ENCODE measurements around the gene TMEM87A.

TMEM87A gene

DNA sequence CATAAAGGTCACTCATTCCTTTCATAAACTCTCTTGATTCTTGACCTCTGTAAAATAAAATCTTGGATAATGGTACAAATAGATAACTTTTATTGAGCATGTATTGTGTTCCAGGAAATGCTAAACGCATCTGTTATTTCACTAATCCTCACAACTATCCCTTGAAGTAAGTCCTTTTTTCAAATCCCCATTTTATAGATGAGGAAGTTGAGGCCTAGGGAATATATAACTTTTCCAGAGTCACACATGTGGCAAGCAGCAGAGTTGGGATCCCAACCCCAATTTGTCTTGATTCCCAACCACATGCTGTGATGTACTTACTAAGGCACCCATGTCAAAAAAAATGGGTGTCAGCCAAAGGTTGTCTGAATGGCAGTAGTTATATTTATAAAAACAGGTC is 71.4 kb downstream of the TMEM87A start:
- no peak for DNase-seq

GRCh38 chr15:42199126-42199525 is 74.1 kb downstream of the TMEM87A start:
- no peak for DNase-seq

DNA sequence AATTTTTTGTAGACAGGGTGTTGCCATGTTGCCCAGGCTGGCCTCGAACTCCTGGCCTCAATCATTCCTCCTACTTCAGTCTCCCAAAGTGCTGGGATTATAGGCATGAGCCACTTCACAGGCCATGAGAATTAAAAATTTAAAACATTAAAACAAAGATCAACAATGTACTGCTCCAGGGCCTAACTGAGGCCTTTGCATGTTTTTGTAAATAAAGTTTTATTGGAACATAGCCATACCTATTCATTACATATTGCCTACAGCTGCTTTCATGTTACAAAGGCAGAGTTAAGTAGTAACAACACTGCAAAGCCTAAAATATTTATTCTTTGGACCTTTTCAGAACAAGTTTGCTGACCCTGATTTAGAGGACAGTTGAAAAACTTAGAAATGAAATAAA is 74.7 kb downstream of the TMEM87A start:
- no peak for DNase-seq

- no peak for DNase-seq
Observed at GRCh38 chr15:42194513-42194912, 78.7 kb downstream of the TMEM87A start.

GRCh38 chr15:42193383-42193782 is 79.8 kb downstream of the TMEM87A start:
- DNase-seq, result no peak

DNA sequence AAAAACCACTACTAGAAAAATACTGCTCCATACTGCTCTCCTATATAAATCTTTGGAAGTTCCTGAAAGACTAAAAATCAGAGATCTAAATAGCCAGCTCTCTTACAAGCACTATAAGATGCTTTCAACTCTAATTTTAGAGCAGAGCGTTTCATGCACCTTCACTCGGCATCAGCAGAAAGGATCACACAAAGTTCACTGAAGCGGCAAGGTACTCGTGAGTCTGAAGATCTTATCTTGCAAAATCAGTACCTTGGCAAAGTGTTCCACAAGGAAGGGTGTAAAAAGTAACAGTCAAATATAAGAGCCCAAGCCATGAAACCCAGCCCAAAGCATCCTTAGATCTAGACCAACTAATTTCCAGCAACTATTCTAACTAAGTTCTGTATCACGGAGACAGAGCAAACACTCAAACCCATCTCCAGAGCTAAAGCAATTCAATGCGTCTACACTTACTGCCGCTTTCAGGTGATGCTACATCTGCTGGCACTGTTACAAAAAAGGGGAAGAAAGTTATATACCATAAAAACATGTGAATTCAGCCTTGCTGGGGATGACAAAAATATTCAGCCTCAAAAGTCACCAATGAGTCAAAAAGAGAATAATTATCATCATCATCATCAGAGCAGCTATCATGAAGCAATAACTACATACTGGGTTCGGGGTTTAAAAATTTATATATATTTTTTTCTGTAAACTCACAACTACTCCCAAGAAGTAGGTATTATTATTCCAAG is 81.5 kb downstream of the TMEM87A start:
- no peak for DNase-seq

DNA sequence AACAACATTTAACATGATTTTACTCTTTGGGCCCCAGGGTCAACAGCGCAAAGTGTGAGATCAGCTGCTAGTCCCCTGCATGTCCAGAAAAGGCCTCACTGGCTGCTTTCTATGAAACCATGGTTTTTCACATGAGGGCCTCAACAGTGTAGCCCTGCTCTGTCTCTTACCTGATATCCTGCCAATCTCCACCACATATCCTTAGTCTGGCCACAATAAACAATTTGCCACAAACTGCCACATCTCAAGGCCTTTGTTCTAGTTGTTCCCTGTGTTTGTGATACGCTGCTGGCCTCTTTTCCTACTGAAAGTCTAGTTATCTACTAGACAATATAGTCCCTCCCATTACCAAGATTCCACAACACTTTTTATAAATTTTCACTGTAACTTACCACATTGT is 82.9 kb downstream of the TMEM87A start:
- DNase-seq, result no peak

GRCh38 chr15:42185801-42186200 is 87.4 kb downstream of the TMEM87A start:
- no peak for DNase-seq

GRCh38 chr15:42184736-42185135 is 88.5 kb downstream of the TMEM87A start:
- DNase-seq, result no peak

- no peak for DNase-seq
Observed at GRCh38 chr15:42184296-42184695, 88.9 kb downstream of the TMEM87A start.

- no peak for DNase-seq
Observed at GRCh38 chr15:42182961-42183360, 90.3 kb downstream of the TMEM87A start.

DNA sequence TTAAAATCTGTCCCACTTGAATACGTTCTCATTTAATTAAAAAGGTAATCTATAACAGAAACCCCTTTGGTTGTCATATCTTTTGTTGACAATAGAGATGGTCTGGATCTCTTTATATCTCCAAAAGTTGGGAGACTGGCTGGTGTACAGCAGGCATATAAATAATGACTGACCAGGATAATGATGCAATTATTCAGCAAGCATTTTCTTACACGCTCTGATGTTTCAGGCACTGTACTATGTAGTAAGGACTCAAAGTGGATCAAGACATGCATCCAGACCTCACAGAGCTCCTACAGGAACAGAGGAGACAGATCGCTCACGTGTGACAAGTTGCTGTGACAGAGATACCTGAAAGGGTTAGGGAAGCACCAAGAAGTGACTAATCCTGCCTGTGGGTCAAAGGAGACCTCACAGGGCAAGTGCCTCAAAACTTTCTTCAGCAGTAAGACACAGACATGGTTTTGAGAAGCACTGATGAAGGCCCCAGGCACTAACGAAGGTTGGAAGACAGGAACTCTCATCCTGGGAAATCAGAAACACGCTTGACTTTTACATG is 90.8 kb downstream of the TMEM87A start:
- DNase-seq, result no peak

DNA sequence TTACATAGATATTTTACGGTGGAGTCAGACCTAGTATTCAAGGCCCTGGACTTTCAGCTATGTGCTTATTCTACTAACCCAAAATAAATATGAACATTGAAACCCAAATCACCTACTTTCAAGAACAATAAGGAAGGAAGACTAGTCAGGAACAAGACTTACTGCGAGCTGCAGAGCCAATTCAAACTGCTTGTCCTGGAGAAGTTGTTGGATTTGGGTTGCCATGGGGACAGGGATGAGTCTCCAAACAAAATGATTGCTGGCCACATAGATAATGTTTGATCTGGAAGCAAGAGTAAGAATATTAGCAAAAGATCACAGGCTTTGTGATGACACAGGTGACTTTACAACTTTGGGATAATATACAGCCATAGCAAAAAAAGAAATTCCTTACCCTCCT is 95.2 kb downstream of the TMEM87A start:
- DNase-seq, result no peak

DNA sequence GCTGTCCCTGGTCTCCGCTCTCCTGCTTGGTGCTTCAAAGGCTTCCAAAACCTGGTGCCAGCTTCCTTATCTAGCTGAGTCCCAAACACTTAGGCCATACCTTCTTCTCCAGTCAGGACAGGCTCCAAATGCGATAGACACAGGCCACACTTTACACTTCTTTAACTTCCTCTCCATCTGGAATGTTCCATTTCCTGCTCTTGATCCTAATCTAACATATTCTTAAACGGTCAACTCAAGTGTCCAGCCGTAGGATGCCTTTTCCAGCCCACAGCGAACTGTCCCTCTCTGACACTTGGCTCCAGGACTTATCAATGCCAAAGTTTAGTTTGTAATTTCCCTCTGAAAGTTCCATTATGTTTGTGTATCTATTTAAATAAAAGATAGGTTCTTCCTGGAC is 97.6 kb downstream of the TMEM87A start:
- DNase-seq, result no peak

DNA sequence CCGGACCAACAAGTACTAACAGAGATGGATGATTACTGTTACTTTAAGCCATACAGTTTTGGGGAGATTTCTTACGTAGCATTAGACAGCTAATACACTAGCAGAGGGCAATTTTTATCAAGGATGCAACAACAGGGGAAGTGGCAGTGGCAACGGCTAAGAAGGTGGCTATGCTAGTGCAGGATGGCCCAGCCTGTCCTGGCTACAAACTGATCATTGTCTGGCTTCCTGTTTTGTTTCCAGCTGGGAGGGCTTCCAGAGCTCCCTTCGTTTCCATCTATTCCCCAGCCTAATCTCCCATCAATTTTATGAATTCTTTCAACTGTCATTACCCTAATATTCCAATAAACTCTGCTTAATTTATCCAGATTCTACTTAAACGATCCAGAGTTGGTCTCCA is 100.8 kb downstream of the TMEM87A start:
- DNase-seq, result no peak

GRCh38 chr15:42171795-42172194 is 101.4 kb downstream of the TMEM87A start:
- no peak for DNase-seq

DNA sequence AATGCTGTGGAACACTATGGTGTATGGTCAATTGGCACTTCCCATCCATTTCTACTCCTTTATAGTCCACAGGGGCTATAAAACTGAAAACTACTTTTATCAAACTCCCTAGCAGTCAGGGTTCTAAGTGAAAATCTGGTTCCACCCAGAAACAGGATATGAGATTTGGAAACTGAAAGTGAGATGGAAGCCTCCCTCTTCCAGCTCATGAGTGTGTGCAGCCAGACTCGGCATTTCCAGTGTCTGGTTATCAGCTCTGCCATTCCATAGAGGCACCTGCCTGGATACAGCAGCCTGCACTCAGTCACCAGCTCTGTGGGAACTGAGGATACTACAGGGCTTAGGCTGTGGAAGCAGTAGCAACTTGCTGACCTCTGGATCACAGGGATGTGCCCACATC is 102.1 kb downstream of the TMEM87A start:
- DNase-seq, result no peak

DNA sequence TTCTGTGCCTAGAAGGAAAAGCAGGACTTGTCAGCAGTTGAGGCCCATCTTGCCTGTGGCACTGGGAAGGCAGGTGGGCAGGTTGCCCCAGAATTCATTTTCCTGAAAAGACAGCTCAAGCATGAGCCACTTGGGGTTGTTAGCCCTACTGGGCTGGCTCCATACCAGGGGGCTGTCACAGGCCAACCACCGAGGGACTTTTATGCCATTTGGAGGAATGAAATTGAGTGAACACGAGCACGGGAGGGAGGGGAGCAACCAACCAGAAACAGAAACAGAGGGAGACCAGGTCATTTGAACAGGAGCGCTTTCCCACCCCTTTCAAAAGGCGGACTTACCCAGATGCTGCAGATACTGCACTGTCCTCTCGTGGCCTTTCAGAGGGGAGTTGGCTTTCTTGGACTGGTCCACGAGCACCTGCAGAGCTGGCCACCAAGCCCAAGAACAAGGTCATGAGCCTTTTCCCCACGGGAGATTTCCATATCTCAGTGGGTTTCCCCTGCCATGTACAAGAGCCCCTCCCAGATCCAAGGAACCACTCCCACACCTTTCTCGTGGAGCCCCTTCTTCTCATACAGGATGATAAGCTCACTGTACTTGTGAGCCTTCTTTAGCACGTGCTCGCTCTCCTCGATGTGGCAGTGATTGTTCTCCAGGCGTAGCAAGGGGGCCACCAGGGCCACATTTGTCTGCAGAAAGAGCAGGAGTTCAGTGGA is 106.8 kb downstream of the TMEM87A start:
- no peak for DNase-seq

DNA sequence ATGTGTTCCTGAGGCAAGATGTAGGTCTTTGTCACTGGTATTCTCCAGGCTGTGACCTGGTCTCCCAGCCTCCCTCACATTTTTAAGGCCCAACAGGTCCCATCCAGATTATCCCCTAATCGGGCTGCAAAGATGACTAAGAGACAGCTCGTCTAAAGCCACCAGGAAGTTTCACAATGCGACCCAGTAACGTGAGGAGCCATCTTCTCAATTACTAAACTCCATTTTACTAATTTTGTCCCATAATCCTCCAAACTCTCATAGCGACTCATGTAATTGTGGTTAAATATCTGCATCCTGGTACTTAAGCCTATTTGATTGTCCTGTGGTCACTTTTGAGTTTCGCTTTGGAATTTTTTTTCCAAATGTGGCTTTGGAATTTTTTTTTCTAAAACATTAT is 108.1 kb downstream of the TMEM87A start:
- DNase-seq, result no peak

DNA sequence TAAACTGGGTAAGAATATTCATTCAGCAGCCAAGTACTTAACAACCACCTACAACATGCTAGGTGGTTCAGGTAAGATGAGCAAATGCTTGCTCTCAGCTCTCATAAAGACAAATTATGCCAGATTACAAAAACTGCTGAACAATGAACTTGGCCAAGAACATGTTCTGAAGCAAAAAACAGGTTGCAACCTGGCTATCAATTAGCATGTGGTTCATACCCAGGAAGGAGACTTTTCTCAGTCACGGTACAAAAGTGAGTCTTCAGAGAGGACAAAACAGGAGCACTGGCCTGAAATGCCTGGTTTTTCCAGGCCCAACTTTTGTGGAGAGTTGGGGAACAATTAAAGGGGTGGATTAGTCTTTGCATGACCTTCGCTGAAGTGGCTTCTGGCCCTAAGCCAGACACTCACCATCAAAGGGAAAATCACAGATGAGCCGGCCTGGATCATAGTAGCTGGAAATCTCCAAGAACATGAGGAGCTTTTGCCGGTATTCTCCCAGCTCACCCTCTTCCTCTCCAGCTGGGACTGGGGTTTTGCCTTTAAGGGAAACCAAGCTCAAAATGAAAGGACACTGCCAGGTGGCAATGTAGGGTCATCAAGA is 109.2 kb downstream of the TMEM87A start:
- no peak for DNase-seq

- DNase-seq, result no peak
Observed at GRCh38 chr15:42163291-42163690, 109.9 kb downstream of the TMEM87A start.

Measured in NCI-H510A (cell line).